GM18858 (cell line): Measurements from ENCODE around the gene GNG7.
A peak's percentile ranks its signal among the peaks of the same experiment; 100 is the strongest.

Source experiments
- ATAC-seq: cut with Tn5 transposase; IDR thresholded peaks from one replicate; pipeline ENCODE4 v1.9.1; 2021; ENCODE audit not compliant: unreplicated experiment

GNG7 gene

GRCh38 chr19:2702170-2703076 is at the start of gene GNG7:
GNG7 (minus strand) TSS chr19:2702694; CDS start chr19:2520688, 182,006 bp downstream.
- no peak for ATAC-seq

- no peak for ATAC-seq
Measured at GRCh38 chr19:2751438-2751830, 48.9 kb upstream of the GNG7 start.

- no peak for ATAC-seq
Measured at GRCh38 chr19:2750808-2751437, 48.4 kb upstream of the GNG7 start.

DNA sequence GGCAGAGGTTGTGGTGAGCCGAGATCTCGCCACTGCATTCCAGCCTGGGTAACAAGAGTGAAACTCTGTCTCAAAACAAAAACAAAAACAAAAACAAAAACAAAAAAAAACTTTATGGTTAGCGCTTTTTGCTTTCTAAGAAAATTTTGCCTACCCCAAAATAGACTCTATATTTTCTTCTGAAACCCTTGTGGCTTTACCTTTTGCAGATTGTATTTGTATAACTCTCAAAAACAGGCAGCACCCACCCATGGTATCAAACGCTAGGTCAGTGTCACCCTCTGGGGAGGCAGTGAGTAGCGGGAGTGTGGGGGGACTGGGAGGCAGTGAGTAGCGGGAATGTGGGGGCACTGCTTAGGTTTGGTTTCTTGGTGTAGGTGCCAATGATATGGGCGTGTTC is 44.9 kb upstream of the GNG7 start:
- ATAC-seq = no peak

DNA sequence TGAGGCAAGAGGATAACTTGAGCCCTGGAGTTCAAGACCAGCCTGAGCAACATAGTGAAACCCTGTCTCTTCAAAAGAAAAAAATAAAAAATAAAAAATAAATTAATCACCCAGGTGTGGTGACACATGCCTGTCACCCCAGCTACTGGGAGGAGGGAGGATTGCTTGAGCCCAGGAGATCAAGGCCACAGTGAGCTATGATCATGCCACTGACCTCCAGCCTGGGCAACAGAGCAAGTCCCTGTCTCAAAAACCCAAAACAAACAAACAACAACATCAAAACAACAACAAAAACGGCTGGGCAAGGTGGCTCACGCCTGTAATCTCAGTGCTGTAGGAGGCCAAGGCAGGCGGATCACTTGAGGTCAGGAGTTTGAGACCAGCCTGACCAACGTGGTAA is 41.6 kb upstream of the GNG7 start:
- no peak for ATAC-seq

GRCh38 chr19:2743099-2743498 is 40.6 kb upstream of the GNG7 start:
- ATAC-seq = no peak

DNA sequence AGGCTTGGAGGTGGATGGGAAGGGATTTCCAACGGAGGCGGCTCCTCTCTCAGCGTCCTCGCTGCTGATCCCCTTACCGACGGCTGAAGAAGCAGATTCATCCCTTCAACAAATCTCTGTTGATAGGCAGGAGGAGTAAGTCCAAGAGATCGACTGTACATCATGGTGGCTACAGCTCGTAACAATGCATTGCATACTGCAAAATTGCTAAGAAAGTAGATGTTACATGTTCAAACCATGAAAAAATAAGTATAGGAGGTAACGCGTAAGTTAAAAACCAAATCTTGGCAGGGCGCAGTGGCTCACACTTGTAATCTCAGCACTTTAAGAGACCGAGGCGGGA is 37.8 kb upstream of the GNG7 start:
- no peak for ATAC-seq

DNA sequence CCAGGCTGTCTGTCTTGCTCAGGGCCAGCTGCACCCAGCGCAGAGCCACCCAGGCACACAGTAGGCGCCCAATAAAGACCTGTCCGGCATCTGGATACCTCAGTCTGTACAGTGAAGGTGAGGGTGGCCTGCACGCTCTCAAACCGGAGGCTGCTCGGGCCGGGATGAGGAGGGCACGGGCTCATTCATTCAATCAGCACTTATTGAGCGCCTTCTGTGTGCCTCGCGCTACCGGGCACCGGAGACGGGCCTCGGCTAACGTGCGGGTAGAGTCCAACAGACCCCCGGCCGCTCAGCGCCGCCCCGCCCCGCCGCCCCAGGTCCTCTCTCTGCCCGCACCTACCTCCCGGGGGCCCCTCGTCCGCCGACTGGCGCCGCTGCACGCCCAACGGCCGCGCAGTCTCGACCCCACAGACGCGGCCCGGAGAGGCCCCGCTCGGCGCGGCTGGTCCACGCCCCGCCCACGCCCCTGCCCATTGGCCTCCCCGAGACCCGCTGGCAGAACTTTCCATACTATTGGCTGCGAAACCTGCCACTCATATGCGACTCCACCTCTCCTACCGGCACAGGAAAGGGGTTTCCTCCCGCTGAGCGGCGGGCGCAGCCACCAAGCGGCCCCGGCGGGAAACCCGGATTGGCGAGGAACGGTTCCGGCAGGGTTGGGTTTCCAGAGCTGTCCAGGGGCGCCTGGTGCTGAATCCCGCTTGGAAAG is 37.3 kb upstream of the GNG7 start, which contains the start of gene SLC39A3:
Gene SLC39A3 (minus strand): TSS at position 416 of the 712 bp plus-strand sequence. CDS start 2,760 bp downstream, outside the sequence.
- peak; percentile 78 for ATAC-seq

DNA sequence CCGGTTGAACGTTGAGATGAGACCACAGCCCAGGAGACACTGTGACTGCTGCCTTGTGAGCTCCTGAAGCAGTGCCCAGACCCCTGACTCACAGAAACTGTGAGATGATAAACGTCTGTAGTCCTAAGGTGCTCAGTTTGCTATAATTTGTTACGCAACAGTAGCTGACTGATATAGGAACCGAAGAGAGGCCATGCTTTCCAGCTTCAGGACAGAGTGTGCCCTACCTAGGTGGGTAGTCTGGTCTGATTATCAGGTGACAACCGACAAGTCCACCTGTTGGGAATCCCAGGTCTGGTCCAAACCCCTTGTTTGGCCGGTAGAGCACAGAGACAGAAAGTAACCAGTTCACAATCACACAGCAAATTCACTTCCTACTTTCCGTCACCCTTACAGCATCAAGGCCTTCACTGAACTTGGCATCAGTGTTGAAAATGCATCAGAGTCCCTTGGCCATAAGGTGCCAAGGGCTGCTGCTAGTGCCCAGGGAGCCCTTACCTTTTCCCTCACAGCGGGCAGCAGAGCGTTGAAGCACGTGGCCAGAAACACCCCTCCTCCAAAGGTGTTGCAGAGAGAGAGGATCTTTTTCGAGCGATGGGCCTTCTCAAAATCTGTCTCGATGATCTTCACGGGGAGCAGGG is 34.2 kb upstream of the GNG7 start:
- no peak for ATAC-seq

GRCh38 chr19:2735374-2735773 is 32.9 kb upstream of the GNG7 start:
- no peak for ATAC-seq

DNA sequence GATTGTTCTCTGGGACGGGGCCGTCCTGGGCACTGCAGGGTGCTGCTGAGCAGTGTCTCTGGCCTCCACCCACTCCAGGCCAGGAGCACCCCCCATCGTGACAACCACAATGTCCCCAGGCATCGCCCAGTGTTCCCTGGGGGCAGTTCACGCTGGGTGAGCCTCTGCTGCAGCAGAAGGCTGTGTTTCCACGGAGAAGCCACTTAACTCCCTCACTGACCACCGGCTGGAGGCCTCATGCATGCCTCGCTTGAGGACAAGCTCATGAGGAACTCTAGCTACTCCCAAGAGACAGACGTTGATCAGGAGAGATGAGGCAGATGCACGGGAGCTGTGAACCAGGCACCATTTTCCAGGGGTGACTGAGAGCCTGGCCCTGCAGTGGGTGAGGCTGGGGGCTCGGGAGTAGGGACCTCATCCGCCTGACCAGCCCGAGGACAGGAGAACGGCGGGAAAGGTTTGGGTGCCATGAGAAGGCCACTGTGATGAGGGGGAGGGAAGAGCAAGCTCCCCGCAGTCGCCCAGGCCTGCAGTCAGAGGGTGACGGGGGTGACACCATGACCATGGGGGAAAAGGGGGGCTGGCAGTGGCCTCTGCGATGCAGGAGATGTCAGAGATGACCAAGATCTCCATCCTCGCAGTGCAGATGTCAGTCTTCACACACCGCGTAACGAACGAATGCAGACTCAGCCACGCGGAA is 32.2 kb upstream of the GNG7 start:
- no peak for ATAC-seq

DNA sequence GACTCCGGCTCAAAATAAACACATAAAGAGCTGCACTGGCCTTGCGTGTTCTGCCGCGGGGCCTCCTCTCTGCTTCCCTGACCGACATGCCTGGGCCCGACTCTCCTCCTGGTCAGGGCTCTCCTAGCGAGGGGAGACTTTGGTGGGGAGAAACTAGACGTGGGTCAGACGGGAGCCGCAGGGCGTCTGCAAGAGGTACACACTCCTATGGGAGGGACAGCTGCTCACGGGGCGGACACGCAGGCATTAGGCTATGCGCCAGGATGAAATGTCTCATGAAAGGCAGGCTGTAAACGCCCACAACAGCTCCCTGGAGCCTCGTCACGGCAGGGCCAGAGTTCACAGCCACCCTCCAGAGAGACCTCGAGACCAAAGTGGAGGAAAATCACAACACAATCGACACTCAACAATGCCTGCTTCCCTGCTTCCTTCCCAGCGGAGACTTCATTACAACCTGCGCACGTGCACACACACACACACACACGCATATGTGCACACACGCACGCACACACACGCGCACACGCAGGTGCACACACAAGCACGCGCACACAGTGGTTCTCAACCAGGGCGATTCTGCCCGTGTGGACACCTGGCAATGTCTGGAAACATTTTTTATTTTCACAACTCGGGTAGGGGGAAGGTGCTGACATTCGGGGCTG is 31.6 kb upstream of the GNG7 start:
- ATAC-seq = no peak

GRCh38 chr19:2732883-2733282 is 30.4 kb upstream of the GNG7 start:
- no peak for ATAC-seq

DNA sequence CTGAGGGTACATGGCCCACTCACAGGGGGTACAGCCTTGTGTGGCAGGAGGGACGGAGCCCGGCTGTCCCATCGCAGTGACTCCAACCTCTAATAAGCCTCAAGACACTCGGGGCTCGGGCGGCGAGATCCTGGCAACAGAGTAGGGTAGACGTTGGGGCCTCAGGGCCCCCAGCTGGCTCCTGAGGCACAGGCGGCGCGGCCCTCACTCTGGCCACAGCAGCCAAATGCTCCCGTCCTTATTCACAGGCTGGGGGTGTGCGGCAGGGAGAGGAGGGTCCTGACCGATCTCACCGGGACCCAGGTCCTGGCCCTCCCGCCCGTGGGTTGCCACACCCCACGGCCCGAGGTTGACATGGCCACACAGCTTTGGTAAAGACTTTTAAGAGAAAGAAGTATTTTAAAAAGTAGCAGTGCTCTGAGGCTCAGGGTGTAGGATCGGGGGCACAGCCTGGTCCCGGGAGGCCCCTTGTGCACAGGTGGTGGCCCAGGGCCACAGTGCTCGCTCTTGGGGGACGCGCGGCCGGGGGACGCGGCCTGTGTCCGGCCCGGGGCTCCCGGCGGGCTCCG is 29.7 kb upstream of the GNG7 start:
- no peak for ATAC-seq

GRCh38 chr19:2731181-2731995 is 28.9 kb upstream of the GNG7 start:
- ATAC-seq = no peak

DNA sequence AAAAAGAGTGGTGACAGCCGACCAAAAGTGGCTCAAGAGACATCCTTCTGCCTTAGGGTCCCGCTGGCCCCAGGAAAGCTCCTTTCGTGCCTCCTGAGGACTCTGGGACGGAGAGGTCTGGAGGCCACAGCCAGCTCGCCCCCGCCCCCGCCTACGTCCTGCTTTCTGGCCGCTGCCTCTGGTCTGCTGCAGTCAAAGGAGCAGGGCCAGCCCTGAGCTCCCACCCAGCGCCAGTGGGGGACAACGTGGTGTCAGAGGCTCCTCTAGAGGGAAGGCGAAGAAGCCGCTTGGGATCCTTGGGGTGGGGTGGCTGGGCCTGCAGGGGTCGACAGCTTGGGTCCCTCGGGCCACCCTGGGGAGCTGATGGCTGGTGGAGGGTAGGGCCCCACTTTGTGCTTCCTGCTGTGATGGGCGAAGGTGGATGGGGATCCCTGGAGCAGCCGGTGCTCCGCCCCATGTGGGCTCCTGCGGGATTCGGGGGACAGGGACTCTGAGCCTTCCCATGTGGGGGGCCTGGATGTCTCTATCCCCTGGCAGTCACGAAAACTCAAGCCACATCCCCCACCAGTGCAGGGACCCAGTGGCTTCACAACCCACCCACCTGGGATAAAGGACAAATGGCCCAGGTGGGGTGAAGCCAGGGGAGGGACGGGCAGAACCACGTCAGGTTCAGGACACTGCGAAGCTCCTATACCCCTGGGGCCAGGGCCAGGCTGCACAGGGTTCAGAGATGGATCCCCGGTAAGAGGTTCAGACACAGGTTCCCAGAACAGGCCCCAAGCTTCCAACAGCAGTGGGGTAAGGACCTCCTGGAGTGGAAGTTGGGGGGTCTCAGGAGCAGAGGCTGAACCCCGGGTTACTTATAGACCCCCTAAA is 27.7 kb upstream of the GNG7 start:
- no peak for ATAC-seq

DNA sequence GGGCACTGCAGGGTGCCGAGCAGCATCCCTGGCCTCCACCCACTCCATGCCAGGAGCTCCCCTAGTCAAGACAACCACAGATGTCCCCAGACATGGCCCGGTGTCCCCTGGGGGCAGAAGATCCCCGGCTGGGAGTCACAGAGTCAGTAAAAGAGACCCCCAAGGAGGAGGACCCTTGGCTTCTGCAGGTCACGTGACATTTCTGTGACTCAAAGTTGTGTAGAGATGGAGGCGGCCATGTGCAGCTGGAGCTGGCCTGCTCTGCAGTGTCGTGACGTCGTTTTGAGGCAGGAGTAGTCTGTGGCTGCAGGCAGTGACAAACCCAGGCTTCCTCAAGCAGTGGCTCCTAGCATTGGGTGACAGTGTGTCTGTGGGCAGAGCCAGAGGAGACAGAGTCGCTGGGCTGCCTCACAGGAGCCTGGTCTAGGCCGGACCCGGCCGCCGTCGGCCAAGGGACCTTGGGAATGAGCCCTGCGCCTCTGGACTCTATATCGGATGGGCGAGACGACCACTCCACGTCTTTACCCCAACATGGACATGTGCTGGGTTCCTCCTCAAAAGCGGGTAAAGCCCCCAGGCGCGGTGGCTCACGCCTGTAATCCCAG is 26.4 kb upstream of the GNG7 start:
- ATAC-seq = no peak

- no peak for ATAC-seq
Measured at GRCh38 chr19:2727640-2727944, 25.1 kb upstream of the GNG7 start.
